Measurements from ENCODE around the gene SSBP3.

DNA sequence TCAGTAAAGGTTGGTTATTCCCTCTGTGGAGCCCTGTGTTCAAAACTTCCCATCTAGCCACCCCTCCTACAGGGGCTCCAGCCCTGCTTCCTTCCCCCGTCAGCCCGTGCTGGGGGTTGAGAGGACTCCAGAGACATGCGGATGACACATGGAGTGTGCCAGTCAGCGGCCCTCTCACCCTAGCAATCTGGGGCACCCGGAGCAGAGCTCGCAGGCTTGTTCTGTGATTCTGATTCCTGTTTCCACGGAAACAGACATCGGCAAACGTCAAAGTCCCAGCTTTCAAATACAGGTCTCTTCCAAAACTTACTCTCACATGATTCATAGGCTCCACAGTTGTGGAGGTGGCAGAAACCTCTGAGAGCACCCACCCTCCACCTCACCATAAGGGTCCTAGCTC is 9.8 kb upstream of the SSBP3 start:
- TF ChIP-seq, protein P1, sequence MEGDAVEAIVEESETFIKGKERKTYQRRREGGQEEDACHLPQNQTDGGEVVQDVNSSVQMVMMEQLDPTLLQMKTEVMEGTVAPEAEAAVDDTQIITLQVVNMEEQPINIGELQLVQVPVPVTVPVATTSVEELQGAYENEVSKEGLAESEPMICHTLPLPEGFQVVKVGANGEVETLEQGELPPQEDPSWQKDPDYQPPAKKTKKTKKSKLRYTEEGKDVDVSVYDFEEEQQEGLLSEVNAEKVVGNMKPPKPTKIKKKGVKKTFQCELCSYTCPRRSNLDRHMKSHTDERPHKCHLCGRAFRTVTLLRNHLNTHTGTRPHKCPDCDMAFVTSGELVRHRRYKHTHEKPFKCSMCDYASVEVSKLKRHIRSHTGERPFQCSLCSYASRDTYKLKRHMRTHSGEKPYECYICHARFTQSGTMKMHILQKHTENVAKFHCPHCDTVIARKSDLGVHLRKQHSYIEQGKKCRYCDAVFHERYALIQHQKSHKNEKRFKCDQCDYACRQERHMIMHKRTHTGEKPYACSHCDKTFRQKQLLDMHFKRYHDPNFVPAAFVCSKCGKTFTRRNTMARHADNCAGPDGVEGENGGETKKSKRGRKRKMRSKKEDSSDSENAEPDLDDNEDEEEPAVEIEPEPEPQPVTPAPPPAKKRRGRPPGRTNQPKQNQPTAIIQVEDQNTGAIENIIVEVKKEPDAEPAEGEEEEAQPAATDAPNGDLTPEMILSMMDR (IDR thresholded peaks at IDR 0.05) = no peak
- TF ChIP-seq POLR2A (IDR thresholded peaks at IDR 0.05) (no peak), POLR2AphosphoS5 (IDR thresholded peaks at IDR 0.05; ENCODE audit: insufficient read depth in 1 of 2, low read depth in 1 of 2) (no peak)
